SHP77 (cell line): Measurements from ENCODE around the gene SOS2.
A peak's percentile ranks its signal among the peaks of the same experiment; 100 is the strongest.
"Not testable (repeated sequence)": the region's sequence is repeated elsewhere in the genome, so short reads cannot be mapped to it uniquely, and the experiment has no call there.

Experiments
- DNase-seq, 2 experiments: peaks; one replicate each; lab custom pipeline; 2025; lab: John Stamatoyannopoulos, UW

The SOS2 gene

GRCh38 chr14:50225974-50226297 is 5.4 kb downstream of the SOS2 start:
- no peak for DNase-seq

- DNase-seq: no peak
Measured at GRCh38 chr14:50225067-50225973, 6.1 kb downstream of the SOS2 start.

- DNase-seq: no peak
Measured at GRCh38 chr14:50222055-50222613, 9.2 kb downstream of the SOS2 start.

- DNase-seq: no peak
Measured at GRCh38 chr14:50218501-50218900, 12.9 kb downstream of the SOS2 start.

GRCh38 chr14:50215416-50215815 is 16.0 kb downstream of the SOS2 start:
- DNase-seq: no peak

GRCh38 chr14:50213795-50214194 is 17.6 kb downstream of the SOS2 start:
- no peak for DNase-seq

GRCh38 chr14:50212726-50213125 is 18.7 kb downstream of the SOS2 start:
- DNase-seq: no peak

GRCh38 chr14:50210074-50210473 is 21.3 kb downstream of the SOS2 start:
- peak; percentile 48 to 49 for DNase-seq

- DNase-seq: no peak
Measured at GRCh38 chr14:50198499-50198898, 32.9 kb downstream of the SOS2 start.

- no peak for DNase-seq
Measured at GRCh38 chr14:50191499-50191898, 39.9 kb downstream of the SOS2 start.

- DNase-seq: no peak
Measured at GRCh38 chr14:50186107-50186506, 45.3 kb downstream of the SOS2 start.

GRCh38 chr14:50173891-50174290 is 57.5 kb downstream of the SOS2 start:
- DNase-seq: no peak

- no peak for DNase-seq
Measured at GRCh38 chr14:50171895-50172294, 59.5 kb downstream of the SOS2 start.

GRCh38 chr14:50167381-50167780 is 64.0 kb downstream of the SOS2 start:
- DNase-seq: not testable (repeated sequence)

- no peak for DNase-seq
Measured at GRCh38 chr14:50156111-50156510, 75.3 kb downstream of the SOS2 start.

GRCh38 chr14:50148799-50149198 is 82.6 kb downstream of the SOS2 start:
- no peak for DNase-seq

GRCh38 chr14:50139192-50139591 is 92.2 kb downstream of the SOS2 start:
- DNase-seq: no peak

GRCh38 chr14:50127802-50128201 is 103.6 kb downstream of the SOS2 start:
- DNase-seq: no peak

GRCh38 chr14:50123062-50123461 is 108.3 kb downstream of the SOS2 start:
- DNase-seq: no peak

- no peak for DNase-seq
Measured at GRCh38 chr14:50122291-50122690, 109.1 kb downstream of the SOS2 start.

- no peak for DNase-seq
Measured at GRCh38 chr14:50121486-50121885, 109.9 kb downstream of the SOS2 start.

GRCh38 chr14:50117456-50117855 is 113.9 kb downstream of the SOS2 start:
- no peak for DNase-seq

- DNase-seq: no peak
Measured at GRCh38 chr14:50116966-50117365, 114.4 kb downstream of the SOS2 start.
